Ishikawa (cell line): Measurements from ENCODE around the gene SMIM29.

Experiments
- CREB1 ChIP-seq: IDR thresholded peaks from 2 replicates; pipeline ENCODE4 v1.6.1; 2012; ENCODE audit warnings: low read depth
- EGR1 ChIP-seq: IDR thresholded peaks from 2 replicates; pipeline ENCODE4 v1.6.1; 2012
- EP300 ChIP-seq: IDR thresholded peaks from 2 replicates; pipeline ENCODE4 v1.6.1; 2012; ENCODE audit warnings: borderline replicate concordance
- FOXM1 ChIP-seq: IDR thresholded peaks from 2 replicates; pipeline ENCODE4 v1.6.1; 2012; ENCODE audit warnings: low read depth, borderline replicate concordance
- NFIC ChIP-seq: IDR thresholded peaks from 2 replicates; pipeline ENCODE4 v1.6.1; 2012
- RAD21 ChIP-seq: IDR thresholded peaks from 2 replicates; pipeline ENCODE4 v1.6.1; 2012; ENCODE audit warnings: low read depth
- TAF1 ChIP-seq: IDR thresholded peaks from 2 replicates; pipeline ENCODE4 v1.6.1; 2012; ENCODE audit warnings: low read depth, mild to moderate bottlenecking
- TCF12 ChIP-seq: IDR thresholded peaks from 2 replicates; pipeline ENCODE4 v1.6.1; 2012; ENCODE audit warnings: low read depth
- YY1 ChIP-seq: IDR thresholded peaks from 2 replicates; pipeline ENCODE4 v1.6.1; 2012; ENCODE audit warnings: low read depth
- TF ChIP-seq, protein P1 (sequence below): IDR thresholded peaks from 2 replicates; pipeline ENCODE4 v1.6.1; 2012
- TF ChIP-seq, protein P2 (sequence below): IDR thresholded peaks from 2 replicates; pipeline ENCODE4 v1.6.1; 2012; ENCODE audit warnings: low read depth, mild to moderate bottlenecking

DNA sequence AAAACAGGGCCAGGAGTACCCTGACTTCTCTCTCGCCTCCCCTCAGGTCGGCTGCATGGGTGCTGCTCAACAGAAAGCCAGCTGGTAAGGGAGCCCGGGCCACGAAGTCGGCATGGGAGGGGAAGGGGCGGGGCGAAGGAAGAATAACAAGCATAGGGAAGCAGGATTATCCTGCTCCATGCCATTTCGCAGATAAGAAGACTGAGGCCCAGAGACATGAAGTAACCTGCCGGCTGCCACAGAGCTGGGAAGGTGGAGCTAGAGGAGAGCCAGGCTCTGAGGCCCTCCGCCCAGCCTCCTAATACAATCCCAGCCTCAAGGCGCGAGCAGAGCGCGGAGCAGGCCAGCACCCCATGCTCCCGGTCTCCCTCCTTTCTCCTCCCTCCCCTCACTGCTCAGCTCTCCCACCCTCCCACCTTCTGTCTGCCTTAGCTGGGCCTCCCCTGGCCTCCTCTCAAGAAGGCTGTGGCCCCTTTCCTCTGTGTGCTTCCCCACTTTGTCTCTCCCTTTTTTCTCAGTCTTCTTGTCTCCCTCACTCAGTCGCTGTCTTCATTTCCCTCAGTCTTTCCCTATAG lies 25.3 kb downstream of the SMIM29 start:
- TF ChIP-seq EGR1 (no peak), YY1 (no peak), TAF1 (no peak), CREB1 (no peak), EP300 (no peak), NFIC (no peak), RAD21 (no peak), TCF12 (no peak), FOXM1 (no peak)
- TF ChIP-seq, protein P1, sequence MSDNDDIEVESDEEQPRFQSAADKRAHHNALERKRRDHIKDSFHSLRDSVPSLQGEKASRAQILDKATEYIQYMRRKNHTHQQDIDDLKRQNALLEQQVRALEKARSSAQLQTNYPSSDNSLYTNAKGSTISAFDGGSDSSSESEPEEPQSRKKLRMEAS = no peak
- TF ChIP-seq, protein P2, sequence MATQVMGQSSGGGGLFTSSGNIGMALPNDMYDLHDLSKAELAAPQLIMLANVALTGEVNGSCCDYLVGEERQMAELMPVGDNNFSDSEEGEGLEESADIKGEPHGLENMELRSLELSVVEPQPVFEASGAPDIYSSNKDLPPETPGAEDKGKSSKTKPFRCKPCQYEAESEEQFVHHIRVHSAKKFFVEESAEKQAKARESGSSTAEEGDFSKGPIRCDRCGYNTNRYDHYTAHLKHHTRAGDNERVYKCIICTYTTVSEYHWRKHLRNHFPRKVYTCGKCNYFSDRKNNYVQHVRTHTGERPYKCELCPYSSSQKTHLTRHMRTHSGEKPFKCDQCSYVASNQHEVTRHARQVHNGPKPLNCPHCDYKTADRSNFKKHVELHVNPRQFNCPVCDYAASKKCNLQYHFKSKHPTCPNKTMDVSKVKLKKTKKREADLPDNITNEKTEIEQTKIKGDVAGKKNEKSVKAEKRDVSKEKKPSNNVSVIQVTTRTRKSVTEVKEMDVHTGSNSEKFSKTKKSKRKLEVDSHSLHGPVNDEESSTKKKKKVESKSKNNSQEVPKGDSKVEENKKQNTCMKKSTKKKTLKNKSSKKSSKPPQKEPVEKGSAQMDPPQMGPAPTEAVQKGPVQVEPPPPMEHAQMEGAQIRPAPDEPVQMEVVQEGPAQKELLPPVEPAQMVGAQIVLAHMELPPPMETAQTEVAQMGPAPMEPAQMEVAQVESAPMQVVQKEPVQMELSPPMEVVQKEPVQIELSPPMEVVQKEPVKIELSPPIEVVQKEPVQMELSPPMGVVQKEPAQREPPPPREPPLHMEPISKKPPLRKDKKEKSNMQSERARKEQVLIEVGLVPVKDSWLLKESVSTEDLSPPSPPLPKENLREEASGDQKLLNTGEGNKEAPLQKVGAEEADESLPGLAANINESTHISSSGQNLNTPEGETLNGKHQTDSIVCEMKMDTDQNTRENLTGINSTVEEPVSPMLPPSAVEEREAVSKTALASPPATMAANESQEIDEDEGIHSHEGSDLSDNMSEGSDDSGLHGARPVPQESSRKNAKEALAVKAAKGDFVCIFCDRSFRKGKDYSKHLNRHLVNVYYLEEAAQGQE = no peak
